Measurements from ENCODE around the gene EMP1.

DNA sequence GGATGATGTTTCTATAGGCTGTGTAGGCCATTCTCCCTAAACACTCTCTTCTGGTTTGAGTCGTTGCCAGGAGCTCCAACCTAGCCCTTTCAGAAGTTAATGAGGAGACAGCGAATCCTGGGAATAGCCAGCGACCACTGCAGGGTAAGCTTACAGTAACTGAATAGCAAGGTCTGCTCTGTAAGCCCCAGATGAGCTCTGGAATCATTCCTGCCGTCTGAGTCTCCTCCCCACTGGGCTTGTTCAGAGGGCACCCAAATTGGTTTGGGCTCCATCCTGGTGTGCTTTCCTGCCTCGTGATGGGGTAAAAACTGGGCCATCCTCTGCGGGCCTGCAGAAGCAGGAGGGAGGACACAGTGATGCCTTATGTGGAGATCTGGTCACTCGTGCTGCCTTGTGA lies 43.3 kb upstream of the EMP1 start:
- TF ChIP-seq, protein P1, sequence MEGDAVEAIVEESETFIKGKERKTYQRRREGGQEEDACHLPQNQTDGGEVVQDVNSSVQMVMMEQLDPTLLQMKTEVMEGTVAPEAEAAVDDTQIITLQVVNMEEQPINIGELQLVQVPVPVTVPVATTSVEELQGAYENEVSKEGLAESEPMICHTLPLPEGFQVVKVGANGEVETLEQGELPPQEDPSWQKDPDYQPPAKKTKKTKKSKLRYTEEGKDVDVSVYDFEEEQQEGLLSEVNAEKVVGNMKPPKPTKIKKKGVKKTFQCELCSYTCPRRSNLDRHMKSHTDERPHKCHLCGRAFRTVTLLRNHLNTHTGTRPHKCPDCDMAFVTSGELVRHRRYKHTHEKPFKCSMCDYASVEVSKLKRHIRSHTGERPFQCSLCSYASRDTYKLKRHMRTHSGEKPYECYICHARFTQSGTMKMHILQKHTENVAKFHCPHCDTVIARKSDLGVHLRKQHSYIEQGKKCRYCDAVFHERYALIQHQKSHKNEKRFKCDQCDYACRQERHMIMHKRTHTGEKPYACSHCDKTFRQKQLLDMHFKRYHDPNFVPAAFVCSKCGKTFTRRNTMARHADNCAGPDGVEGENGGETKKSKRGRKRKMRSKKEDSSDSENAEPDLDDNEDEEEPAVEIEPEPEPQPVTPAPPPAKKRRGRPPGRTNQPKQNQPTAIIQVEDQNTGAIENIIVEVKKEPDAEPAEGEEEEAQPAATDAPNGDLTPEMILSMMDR (IDR thresholded peaks at IDR 0.05) = no peak
- TF ChIP-seq POLR2AphosphoS5 (IDR thresholded peaks at IDR 0.05) = no peak
- no peak for TF ChIP-seq POLR2A (IDR thresholded peaks at IDR 0.05)

Data from transverse colon (tissue), 4 donors.